Osteoblast (primary cell): Measurements from ENCODE around the gene RBM45. TPM values are rescaled to one million over a fixed set of nuclear protein-coding genes. Genes with fewer than 3 reads are reported as not detected.
"Not testable (repeated sequence)": the region's sequence is repeated elsewhere in the genome, so short reads cannot be mapped to it uniquely, and the experiment has no call there.

Source experiments
- DNase-seq: peaks from one replicate; pipeline ENCODE4 v3.0.0; 2011; ENCODE audit warnings: low spot score, mixed read lengths; ENCODE audit not compliant: insufficient read length; ENCODE audit errors: missing footprints
- H2AFZ ChIP-seq: 2 replicates; pipeline ENCODE4 v1.6.0; 2011; ENCODE audit warnings: mild to moderate bottlenecking, low read length
- H3K27ac ChIP-seq: 2 replicates; pipeline ENCODE4 v1.5.1; 2011; ENCODE audit warnings: mild to moderate bottlenecking, low read depth, low read length, moderate library complexity
- H3K27me3 ChIP-seq: 2 replicates; pipeline ENCODE4 v1.6.0; 2012; ENCODE audit warnings: mild to moderate bottlenecking, control low read depth, inconsistent platforms, low read length, moderate library complexity; ENCODE audit not compliant: insufficient read depth
- H3K36me3 ChIP-seq: 2 replicates; pipeline ENCODE4 v1.5.1; 2011; ENCODE audit warnings: mild to moderate bottlenecking, low read length, control low read depth, moderate library complexity; ENCODE audit not compliant: insufficient read depth
- H3K4me1 ChIP-seq: 2 replicates; pipeline ENCODE4 v1.5.1; 2011; ENCODE audit warnings: mild to moderate bottlenecking, low read length, control low read depth, moderate library complexity; ENCODE audit not compliant: insufficient read depth
- H3K4me2 ChIP-seq: 2 replicates; pipeline ENCODE4 v1.6.0; 2011; ENCODE audit warnings: mild to moderate bottlenecking, low read length; ENCODE audit not compliant: insufficient read depth
- H3K4me3 ChIP-seq: fragments of 200-600 bp; sonication (generic); 3 replicates; pipeline ENCODE4 v1.5.1; 2012; ENCODE audit warnings: mild to moderate bottlenecking, low read length, inconsistent platforms; ENCODE audit not compliant: insufficient read depth
- H3K79me2 ChIP-seq: 2 replicates; pipeline ENCODE4 v1.6.0; 2012; ENCODE audit warnings: mild to moderate bottlenecking, low read length, control low read depth, inconsistent platforms; ENCODE audit not compliant: insufficient read depth
- H3K9me3 ChIP-seq: 2 replicates; pipeline ENCODE4 v1.5.1; 2011; ENCODE audit warnings: low read depth, low read length, control low read depth
- H4K20me1 ChIP-seq: 2 replicates; pipeline ENCODE4 v1.6.0; 2012; ENCODE audit warnings: mild to moderate bottlenecking, low read length, control low read depth; ENCODE audit not compliant: insufficient read depth
- CTCF ChIP-seq: IDR thresholded peaks from 2 replicates; pipeline ENCODE4 v1.5.1; 2011; ENCODE audit warnings: mild to moderate bottlenecking, low read depth, low read length, moderate library complexity; ENCODE audit errors: extremely low read depth
- total RNA-seq: library from RNA; depleted of rRNA; stranded (reverse); fragments of >200 nt; gene quantifications from 2 replicates; pipeline ENCODE4 v1.2.3, GENCODE V29; 2012

The RBM45 gene
- total RNA-seq, 1 donor = 19.9 TPM

GRCh38 chr2:178152033-178152432, 39.8 kb downstream of the RBM45 start:
- Histone ChIP-seq H3K4me3 (no peak overlapping the region), H4K20me1 (no peaks in the 10 kb centered on the region), H2AFZ (peak overlapping the region; percentile 64), H3K4me2 (peak overlapping the region; percentile 56), H3K4me1 (no peaks in the 10 kb centered on the region), H3K27me3 (no peaks in the 10 kb centered on the region), H3K27ac (no peak overlapping the region), H3K36me3 (no peaks in the 10 kb centered on the region), H3K9me3 (no peaks in the 10 kb centered on the region), H3K79me2 (no peaks in the 10 kb centered on the region)
- TF ChIP-seq CTCF = no peak
- DNase-seq = no peak

DNA sequence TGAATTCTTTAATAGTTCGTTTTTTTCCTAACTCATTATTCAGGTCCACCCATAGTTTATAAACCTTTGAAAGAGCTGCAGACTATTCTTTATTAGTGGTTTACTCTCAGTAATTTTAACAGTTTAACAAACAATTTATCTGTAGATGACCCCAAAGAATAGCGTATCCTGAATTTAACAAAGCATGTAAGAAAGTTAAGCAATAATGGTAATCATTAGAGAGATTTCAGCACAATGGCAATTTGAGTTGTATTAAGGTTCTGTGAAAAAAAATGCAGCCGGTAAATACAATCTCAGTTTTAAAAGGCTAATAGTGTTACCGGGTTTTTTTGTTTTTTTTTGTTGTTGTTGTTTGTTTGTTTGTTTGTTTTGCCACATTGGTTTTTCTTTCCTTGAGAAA, 40.3 kb downstream of the RBM45 start:
- DNase-seq = no peak
- Histone ChIP-seq H3K79me2 (no peaks in the 10 kb centered on the region), H3K36me3 (no peaks in the 10 kb centered on the region), H3K27ac (no peak overlapping the region), H4K20me1 (no peaks in the 10 kb centered on the region), H2AFZ (peak overlapping the region; percentile 64), H3K4me1 (no peaks in the 10 kb centered on the region), H3K9me3 (no peaks in the 10 kb centered on the region), H3K4me3 (no peak overlapping the region), H3K27me3 (no peaks in the 10 kb centered on the region), H3K4me2 (no peak overlapping the region)
- TF ChIP-seq CTCF = no peak

GRCh38 chr2:178152977-178153376, 40.7 kb downstream of the RBM45 start:
- H4K20me1 ChIP-seq = no peaks in the 10 kb centered on the region
- no peak for DNase-seq
- no peaks in the 10 kb centered on the region for H3K79me2 ChIP-seq
- H3K27ac ChIP-seq = no peak overlapping the region
- no peak overlapping the region for H2AFZ ChIP-seq
- no peaks in the 10 kb centered on the region for H3K27me3 ChIP-seq
- TF ChIP-seq CTCF = no peak
- H3K9me3 ChIP-seq = no peaks in the 10 kb centered on the region
- no peak overlapping the region for H3K4me2 ChIP-seq
- no peaks in the 10 kb centered on the region for H3K4me1 ChIP-seq
- no peak overlapping the region for H3K4me3 ChIP-seq
- no peaks in the 10 kb centered on the region for H3K36me3 ChIP-seq

DNA sequence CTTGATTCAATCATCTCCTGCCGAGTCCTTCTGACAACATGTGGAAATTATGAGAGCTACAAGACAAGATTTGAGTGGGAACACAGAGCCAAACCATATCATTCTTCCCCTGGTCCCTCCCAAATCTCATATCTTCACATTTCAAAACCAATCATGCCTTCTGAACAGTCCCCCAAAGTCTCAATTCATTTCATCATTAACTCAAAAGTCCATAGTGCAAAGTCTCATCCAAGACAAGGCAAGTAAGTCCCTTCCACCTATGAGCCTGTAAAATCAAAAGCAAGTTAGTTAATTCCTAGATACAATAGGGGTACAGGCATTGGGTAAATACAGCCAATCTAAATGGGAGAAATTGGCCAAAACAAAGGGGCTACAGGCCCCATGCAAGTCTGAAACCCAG, 41.6 kb downstream of the RBM45 start:
- not testable (repeated sequence) for H3K9me3 ChIP-seq, H3K27me3 ChIP-seq, H3K4me2 ChIP-seq, DNase-seq, H3K27ac ChIP-seq, H3K36me3 ChIP-seq, H3K79me2 ChIP-seq, H3K4me3 ChIP-seq, H2AFZ ChIP-seq, H4K20me1 ChIP-seq, H3K4me1 ChIP-seq
